Caco-2 (cell line): ENCODE measurements around the gene ZNF503. TPM values are rescaled to one million over a fixed set of nuclear protein-coding genes. Genes with fewer than 3 reads are reported as not detected.

Source experiments
- BruUV-seq: library from RNA; stranded (reverse); fragments of 400-500 nt; replicated peaks from 2 replicates; lab custom pipeline; 2021; lab: Mats Ljungman, UMichigan
- CTCF ChIA-PET: fragments of 300-600 bp; sonication (Branson Sonifier 250); formaldehyde crosslinking; loops from one replicate; lab custom pipeline; 2022; ENCODE audit warnings: antibody characterized with exemption; lab: Charles Lee
- POLR2A ChIA-PET: fragments of 300-600 bp; sonication (Branson Sonifier 250); formaldehyde crosslinking; loops from one replicate; lab custom pipeline; 2022; ENCODE audit warnings: antibody characterized with exemption; lab: Charles Lee
- DNase-seq, 2 experiments: peaks; one replicate each; pipeline versions ENCODE4 v3.0.0 to v3.0.0-alpha.2; 2020 to 2022
- H3K27me3 ChIP-seq: replicated peaks from 2 replicates; pipeline ENCODE4 v1.6.0; 2011; ENCODE audit warnings: low read length; ENCODE audit not compliant: control insufficient read depth, insufficient read depth
- H3K36me3 ChIP-seq: 2 replicates; pipeline ENCODE4 v1.5.1; 2011; ENCODE audit warnings: low read length; ENCODE audit not compliant: control insufficient read depth, insufficient read depth
- H3K4me1 ChIP-seq: fragments of 250-450 bp; sonication (Bioruptor Pico); 2 replicates; pipeline ENCODE4 v1.5.1; 2020; ENCODE audit warnings: mild to moderate bottlenecking
- H3K4me3 ChIP-seq: 2 replicates; pipeline ENCODE4 v1.5.1; 2011; ENCODE audit warnings: low read depth, mild to moderate bottlenecking, control low read depth, low read length
- H3K9me3 ChIP-seq: fragments of 250-450 bp; sonication (Bioruptor Pico); 2 replicates; pipeline ENCODE4 v1.5.1; 2020; ENCODE audit warnings: mild to moderate bottlenecking, moderate library complexity
- H3K27ac Mint-ChIP-seq: one replicate; pipeline ENCODE4 v1.8.0; 2022; ENCODE audit warnings: mixed read lengths; ENCODE audit not compliant: unreplicated experiment
- H3K27me3 Mint-ChIP-seq: one replicate; pipeline ENCODE4 v1.8.0; 2022; ENCODE audit warnings: mixed read lengths; ENCODE audit not compliant: insufficient read depth, unreplicated experiment
- H3K36me3 Mint-ChIP-seq: one replicate; pipeline ENCODE4 v1.8.0; 2022; ENCODE audit warnings: mild to moderate bottlenecking, mixed read lengths; ENCODE audit not compliant: insufficient read depth, unreplicated experiment
- H3K4me1 Mint-ChIP-seq: one replicate; pipeline ENCODE4 v1.8.0; 2022; ENCODE audit warnings: low read depth, mixed read lengths; ENCODE audit not compliant: unreplicated experiment
- H3K4me3 Mint-ChIP-seq: one replicate; pipeline ENCODE4 v1.8.0; 2022; ENCODE audit warnings: mild to moderate bottlenecking, moderate library complexity, mixed read lengths; ENCODE audit not compliant: unreplicated experiment
- H3K9me3 Mint-ChIP-seq: one replicate; pipeline ENCODE4 v1.8.0; 2022; ENCODE audit warnings: mixed read lengths; ENCODE audit not compliant: unreplicated experiment
- CTCF ChIP-seq, 2 experiments: fragments of 200-600 bp in 1 of 2; IDR thresholded peaks; 1 replicate in 1 of 2; 2 replicates in 1 of 2; pipeline versions ENCODE4 v1.5.1 to v1.8.0; 2011 to 2022; ENCODE audit warnings: antibody characterized with exemption in 1 of 2, control low read depth in 1 of 2, inconsistent platforms in 1 of 2, low read depth in 1 of 2, low read length in 1 of 2, mild to moderate bottlenecking in 1 of 2, moderate library complexity in 1 of 2; ENCODE audit not compliant: insufficient read depth in 1 of 2, severe bottlenecking in 1 of 2, unreplicated experiment in 1 of 2
- intact Hi-C: fragments of 100-400 bp; cut with micrococcal nuclease; formaldehyde crosslinking; loops from one replicate; pipeline ENCODE4 v1.10.0; 2022; ENCODE audit not compliant: unreplicated experiment
- total RNA-seq: library from RNA; stranded (reverse); gene quantifications from 2 replicates; pipeline ENCODE4 v1.2.3, GENCODE V29; 2022

The ZNF503 gene
- total RNA-seq, 1 experiment from 2014 or later = 35.5 TPM

- ChIA-PET CTCF (no interaction called here), POLR2A (no interaction called here)
- Histone ChIP-seq H3K4me1 (peaks cover 24% of the 10 kb centered on the region), H3K4me3 (no peak overlapping the region), H3K9me3 (no peaks in the 10 kb centered on the region), H3K27me3 (no peaks in the 10 kb centered on the region), H3K36me3 (no peaks in the 10 kb centered on the region)
- no peaks in the 10 kb centered on the region for H3K27me3 Mint-ChIP-seq
- no TSS peak for BruUV-seq
- H3K27ac Mint-ChIP-seq = no peak overlapping the region
- intact Hi-C loops = no loop called here
- peaks cover 4% of the 10 kb centered on the region for H3K9me3 Mint-ChIP-seq
- TF ChIP-seq CTCF (IDR thresholded peaks at IDR 0.05; ENCODE audit: insufficient read depth in 1 of 2, low read depth in 1 of 2, low read length in 1 of 2, severe bottlenecking in 1 of 2, unreplicated experiment in 1 of 2) = no peak
- peaks cover 34% of the 10 kb centered on the region for H3K4me1 Mint-ChIP-seq
- DNase-seq = no peak
- no peak overlapping the region for H3K4me3 Mint-ChIP-seq
- peaks cover 15% of the 10 kb centered on the region for H3K36me3 Mint-ChIP-seq
Measured at GRCh38 chr10:75436896-75437295, 35.3 kb upstream of the ZNF503 start.

- Mint-ChIP-seq H3K4me1 (peaks cover 39% of the 10 kb centered on the region), H3K27me3 (no peaks in the 10 kb centered on the region), H3K36me3 (peaks cover 15% of the 10 kb centered on the region), H3K4me3 (no peak overlapping the region), H3K27ac (no peak overlapping the region), H3K9me3 (no peaks in the 10 kb centered on the region)
- no peaks in the 10 kb centered on the region for H3K36me3 ChIP-seq
- TF ChIP-seq CTCF (IDR thresholded peaks at IDR 0.05; ENCODE audit: insufficient read depth in 1 of 2, low read depth in 1 of 2, low read length in 1 of 2, severe bottlenecking in 1 of 2, unreplicated experiment in 1 of 2) = no peak
- H3K4me1 ChIP-seq = peaks cover 33% of the 10 kb centered on the region
- DNase-seq = no peak
- intact Hi-C loops = no loop called here
- no TSS peak for BruUV-seq
- H3K9me3 ChIP-seq = no peaks in the 10 kb centered on the region
- H3K4me3 ChIP-seq = no peak overlapping the region
- CTCF ChIA-PET = no interaction called here
- H3K27me3 ChIP-seq = no peaks in the 10 kb centered on the region
- POLR2A ChIA-PET = no interaction called here
Measured at GRCh38 chr10:75435291-75435690, 33.7 kb upstream of the ZNF503 start.

- Mint-ChIP-seq H3K9me3 (no peaks in the 10 kb centered on the region), H3K4me1 (peaks cover 40% of the 10 kb centered on the region), H3K36me3 (peaks cover 14% of the 10 kb centered on the region), H3K27me3 (no peaks in the 10 kb centered on the region), H3K27ac (no peak overlapping the region), H3K4me3 (no peak overlapping the region)
- no peak for DNase-seq
- BruUV-seq = no TSS peak
- intact Hi-C loops = no loop called here
- CTCF ChIA-PET = no interaction called here
- H3K4me1 ChIP-seq = peaks cover 41% of the 10 kb centered on the region
- no peak for TF ChIP-seq CTCF (IDR thresholded peaks at IDR 0.05; ENCODE audit: insufficient read depth in 1 of 2, low read depth in 1 of 2, low read length in 1 of 2, severe bottlenecking in 1 of 2, unreplicated experiment in 1 of 2)
- no peak overlapping the region for H3K4me3 ChIP-seq
- POLR2A ChIA-PET = no interaction called here
- H3K9me3 ChIP-seq = no peaks in the 10 kb centered on the region
- no peaks in the 10 kb centered on the region for H3K36me3 ChIP-seq
- H3K27me3 ChIP-seq = no peaks in the 10 kb centered on the region
Measured at GRCh38 chr10:75434291-75434690, 32.7 kb upstream of the ZNF503 start.
